ENCODE measurements around the gene NPAS4. TPM values are rescaled to one million over a fixed set of nuclear protein-coding genes. Genes with fewer than 3 reads are reported as not detected.
A peak's percentile ranks its signal among the peaks of the same experiment; 100 is the strongest.

The NPAS4 gene
- total and polyA plus RNA-seq, 3 donors from 2014 or later = 0.09 to 1.4 (median 0.50) TPM

DNA sequence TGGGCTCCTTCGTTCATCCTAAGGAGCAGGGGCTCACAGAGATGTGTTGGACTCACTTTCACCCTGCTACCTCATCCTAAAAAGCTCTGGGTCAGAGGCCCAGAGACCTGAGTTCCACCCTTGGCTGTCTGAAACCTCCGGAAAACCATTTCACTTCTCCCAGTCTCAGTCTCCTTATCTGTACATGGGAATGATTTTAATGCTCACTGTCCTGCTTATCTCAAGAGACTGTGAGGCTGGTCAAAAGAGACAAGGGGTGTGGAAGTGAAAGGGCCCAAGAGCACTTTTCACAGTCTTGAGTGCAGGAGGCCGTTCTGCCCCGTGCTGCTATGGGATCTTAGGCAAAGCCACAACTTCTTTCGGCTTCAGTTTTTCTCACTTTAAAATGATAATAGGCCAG is 13.2 kb upstream of the NPAS4 start:
- intact Hi-C loops (cut with DNase I; ENCODE audit: low total_unique reads) = no loop called here
- no peak for DNase-seq
- H3K9me3 ChIP-seq = no peaks in the 10 kb centered on the region
- no peak overlapping the region for H3K27ac ChIP-seq
- 61 to 73% methylated on average over 3 to 5 of the region's 5 CpGs for WGBS, 2 donors
- no peaks in the 10 kb centered on the region for H3K27me3 ChIP-seq
- no peaks in the 10 kb centered on the region for H3K36me3 ChIP-seq (ENCODE audit: low read depth, missing control alignments)
- H3K4me1 ChIP-seq = peaks cover 5% of the 10 kb centered on the region
- H3K4me3 ChIP-seq = no peak overlapping the region
- no peak for TF ChIP-seq POLR2A (IDR thresholded peaks at IDR 0.05)
- TF ChIP-seq, protein P1, sequence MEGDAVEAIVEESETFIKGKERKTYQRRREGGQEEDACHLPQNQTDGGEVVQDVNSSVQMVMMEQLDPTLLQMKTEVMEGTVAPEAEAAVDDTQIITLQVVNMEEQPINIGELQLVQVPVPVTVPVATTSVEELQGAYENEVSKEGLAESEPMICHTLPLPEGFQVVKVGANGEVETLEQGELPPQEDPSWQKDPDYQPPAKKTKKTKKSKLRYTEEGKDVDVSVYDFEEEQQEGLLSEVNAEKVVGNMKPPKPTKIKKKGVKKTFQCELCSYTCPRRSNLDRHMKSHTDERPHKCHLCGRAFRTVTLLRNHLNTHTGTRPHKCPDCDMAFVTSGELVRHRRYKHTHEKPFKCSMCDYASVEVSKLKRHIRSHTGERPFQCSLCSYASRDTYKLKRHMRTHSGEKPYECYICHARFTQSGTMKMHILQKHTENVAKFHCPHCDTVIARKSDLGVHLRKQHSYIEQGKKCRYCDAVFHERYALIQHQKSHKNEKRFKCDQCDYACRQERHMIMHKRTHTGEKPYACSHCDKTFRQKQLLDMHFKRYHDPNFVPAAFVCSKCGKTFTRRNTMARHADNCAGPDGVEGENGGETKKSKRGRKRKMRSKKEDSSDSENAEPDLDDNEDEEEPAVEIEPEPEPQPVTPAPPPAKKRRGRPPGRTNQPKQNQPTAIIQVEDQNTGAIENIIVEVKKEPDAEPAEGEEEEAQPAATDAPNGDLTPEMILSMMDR (IDR thresholded peaks at IDR 0.05) = no peak

DNA sequence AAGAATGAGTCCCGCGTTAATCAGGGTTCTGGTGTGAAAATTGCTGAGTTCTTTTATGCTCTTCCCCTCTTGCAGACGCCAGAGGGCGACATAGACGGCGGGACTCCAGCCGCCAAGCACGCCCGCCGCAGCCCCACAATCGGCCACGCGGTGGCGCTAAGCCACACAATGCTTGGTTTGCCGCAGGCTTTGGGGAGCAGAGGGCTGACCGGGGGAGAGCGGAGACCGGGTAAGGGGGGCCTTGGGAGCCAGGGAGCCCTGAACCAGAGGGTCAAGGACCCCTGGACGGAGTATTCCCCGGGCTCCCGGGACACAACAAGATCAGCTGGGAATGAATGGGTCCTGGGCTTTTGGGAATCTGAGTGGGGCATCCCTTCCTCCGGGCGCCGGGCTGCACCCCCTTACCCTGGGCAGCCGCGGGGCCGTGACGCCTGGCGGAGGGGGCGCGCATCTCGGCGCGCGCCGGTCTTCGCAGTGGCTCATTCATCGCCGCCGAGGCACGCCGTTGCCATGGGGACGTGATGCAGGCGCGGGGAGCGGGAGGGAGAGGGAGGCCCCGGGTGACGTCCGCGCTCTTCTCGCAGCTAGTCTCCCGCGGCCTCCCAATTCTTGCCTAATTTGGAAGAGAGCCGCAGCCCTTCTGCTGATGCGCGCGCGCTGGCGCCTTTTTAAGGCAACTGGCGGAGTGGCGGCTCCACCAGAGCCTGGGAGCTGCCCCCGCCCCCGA is 12.2 kb upstream of the NPAS4 start:
- no peaks in the 10 kb centered on the region for H3K36me3 ChIP-seq (ENCODE audit: low read depth, missing control alignments)
- peak; percentile 94 for DNase-seq
- H3K27me3 ChIP-seq = no peaks in the 10 kb centered on the region
- H3K4me3 ChIP-seq = peak overlapping the region; percentile 42 to 52
- intact Hi-C loops (cut with DNase I; ENCODE audit: low total_unique reads) = no loop called here
- H3K9me3 ChIP-seq = no peaks in the 10 kb centered on the region
- peaks cover 5% of the 10 kb centered on the region for H3K4me1 ChIP-seq
- WGBS, 2 donors = 1% methylated on average over 12 to 31 of the region's 63 CpGs
- H3K27ac ChIP-seq = peak overlapping the region in 1 of 2 donors; percentile 53
- TF ChIP-seq POLR2A (IDR thresholded peaks at IDR 0.05) = no peak
- TF ChIP-seq, protein P1 (IDR thresholded peaks at IDR 0.05) = peak; percentile 99 to 100 (median 99)

- no peaks in the 10 kb centered on the region for H3K36me3 ChIP-seq (ENCODE audit: low read depth, missing control alignments)
- no peaks in the 10 kb centered on the region for H3K9me3 ChIP-seq
- 27 to 38% methylated on average over 5 to 8 of the region's 15 CpGs for whole genome bisulfite sequencing, 2 donors
- H3K4me1 ChIP-seq = peaks cover 5% of the 10 kb centered on the region
- TF ChIP-seq, protein P1 (IDR thresholded peaks at IDR 0.05) = no peak
- no peak for TF ChIP-seq POLR2A (IDR thresholded peaks at IDR 0.05)
- H3K4me3 ChIP-seq = peak overlapping the region; percentile 42 to 52
- no peak for DNase-seq
- H3K27ac ChIP-seq = peak overlapping the region in 1 of 2 donors; percentile 53
- H3K27me3 ChIP-seq = no peaks in the 10 kb centered on the region
- intact Hi-C loops (cut with DNase I; ENCODE audit: low total_unique reads) = no loop called here
These were observed 11.6 kb upstream of the NPAS4 start for GRCh38 chr11:66409226-66409625.

DNA sequence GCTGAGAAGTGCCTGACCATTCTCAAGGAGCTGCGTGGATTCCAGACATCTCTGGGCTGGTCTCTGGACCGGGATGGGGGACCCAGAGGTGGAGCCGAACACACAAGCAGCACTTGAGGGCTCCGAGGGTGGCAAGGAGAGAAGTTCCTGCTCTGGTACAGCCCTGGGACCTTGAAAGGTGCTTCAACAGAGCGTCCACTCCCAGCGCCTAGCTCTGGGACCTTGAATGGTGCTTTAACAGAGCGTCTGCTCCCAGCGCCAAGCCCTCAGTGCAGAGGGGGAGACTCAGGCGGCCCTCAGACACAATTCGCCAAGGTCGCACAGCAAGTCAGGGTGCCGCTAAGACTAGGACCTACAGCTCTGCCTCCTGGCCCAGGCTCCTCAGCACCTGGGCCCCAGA is 10.6 kb upstream of the NPAS4 start:
- no peak for DNase-seq
- WGBS, 2 donors = 53 to 77% methylated on average over 2 to 12 of the region's 12 CpGs
- Histone ChIP-seq H3K4me3 (no peak overlapping the region), H3K27ac (no peak overlapping the region), H3K4me1 (peaks cover 5% of the 10 kb centered on the region), H3K27me3 (no peaks in the 10 kb centered on the region), H3K36me3 (ENCODE audit: low read depth, missing control alignments) (no peaks in the 10 kb centered on the region), H3K9me3 (no peaks in the 10 kb centered on the region)
- TF ChIP-seq POLR2A (IDR thresholded peaks at IDR 0.05) = no peak
- TF ChIP-seq, protein P1 (IDR thresholded peaks at IDR 0.05) = no peak
- intact Hi-C loops (cut with DNase I; ENCODE audit: low total_unique reads) = no loop called here

- DNase-seq = no peak
- no peak overlapping the region for H3K27ac ChIP-seq
- H3K36me3 ChIP-seq (ENCODE audit: low read depth, missing control alignments) = no peaks in the 10 kb centered on the region
- H3K27me3 ChIP-seq = no peaks in the 10 kb centered on the region
- H3K4me1 ChIP-seq = peaks cover 5% of the 10 kb centered on the region
- WGBS, 2 donors = 84 to 85% methylated on average over 4 of the region's 4 CpGs
- H3K9me3 ChIP-seq = no peaks in the 10 kb centered on the region
- TF ChIP-seq, protein P1 (IDR thresholded peaks at IDR 0.05) = no peak
- TF ChIP-seq POLR2A (IDR thresholded peaks at IDR 0.05) = no peak
- no peak overlapping the region for H3K4me3 ChIP-seq
- intact Hi-C loops (cut with DNase I; ENCODE audit: low total_unique reads) = no loop called here
These were observed 9.5 kb upstream of the NPAS4 start for GRCh38 chr11:66411323-66411722.

All from testis (tissue), 3 donors.